Stimulated activated CD8-positive, alpha-beta memory T cell treated with anti-CD3 and anti-CD28 coated beads, Interleukin-4, amount 100 ng/mL, for 48 hours (primary cell): Measurements from ENCODE around the gene CWF19L1.
A peak's percentile ranks its signal among the peaks of the same experiment; 100 is the strongest.

Source experiments
- DNase-seq: peaks from one replicate; pipeline ENCODE4 v3.0.0-alpha.2; 2020

The CWF19L1 gene

DNA sequence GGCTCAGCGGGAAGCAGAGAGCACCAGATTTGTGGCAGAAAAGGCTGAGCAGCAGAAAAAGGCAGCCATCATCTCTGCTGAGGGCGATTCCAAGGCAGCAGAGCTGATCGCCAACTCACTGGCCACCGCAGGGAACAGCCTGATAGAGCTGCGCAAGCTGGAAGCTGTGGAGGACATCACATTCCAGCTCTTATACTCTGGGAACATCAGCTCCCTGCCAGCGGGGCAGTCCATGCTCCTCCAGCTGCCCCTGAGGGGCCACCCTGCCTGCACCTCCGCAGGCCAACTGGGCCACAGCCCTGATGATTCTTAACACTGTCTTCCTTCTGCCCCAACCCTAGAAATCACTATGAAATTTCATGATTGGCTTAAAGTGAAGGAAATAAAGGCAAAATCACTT lies 18.6 kb downstream of the CWF19L1 start:
- DNase-seq, result no peak

DNA sequence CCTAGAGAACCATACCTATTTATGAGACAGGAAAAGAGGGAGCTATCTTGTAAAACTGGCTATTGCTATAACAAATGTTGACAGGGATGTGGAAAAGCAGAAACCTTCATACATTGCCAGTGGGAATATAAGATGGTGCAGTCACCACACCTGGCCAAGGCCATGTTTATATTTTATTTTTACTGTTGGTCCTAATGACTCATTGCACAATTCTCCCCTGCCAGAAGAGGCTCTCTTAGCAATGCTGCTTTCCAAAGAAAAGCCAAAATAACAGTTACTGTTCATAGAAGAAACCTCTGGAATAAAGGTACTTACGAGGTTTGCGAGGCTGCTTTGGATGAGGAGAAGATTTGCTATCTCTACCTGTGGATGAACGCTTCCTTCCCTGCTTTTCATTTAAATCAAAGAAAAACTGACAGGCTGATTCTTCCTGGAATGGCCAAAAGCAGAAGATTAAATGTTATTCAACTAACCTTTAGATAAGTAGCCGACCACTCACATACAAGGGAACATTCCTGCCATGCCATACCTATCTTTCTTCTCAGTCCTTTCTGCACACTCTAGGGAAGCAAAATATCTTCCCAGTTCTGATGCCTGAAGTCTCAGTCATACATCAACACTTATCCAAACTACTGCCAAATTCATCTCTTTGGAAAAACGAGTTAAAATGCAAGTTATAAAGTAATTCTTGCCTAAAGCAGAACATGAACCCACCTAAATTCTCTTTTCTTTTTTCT lies 21.8 kb downstream of the CWF19L1 start:
- no peak for DNase-seq

DNA sequence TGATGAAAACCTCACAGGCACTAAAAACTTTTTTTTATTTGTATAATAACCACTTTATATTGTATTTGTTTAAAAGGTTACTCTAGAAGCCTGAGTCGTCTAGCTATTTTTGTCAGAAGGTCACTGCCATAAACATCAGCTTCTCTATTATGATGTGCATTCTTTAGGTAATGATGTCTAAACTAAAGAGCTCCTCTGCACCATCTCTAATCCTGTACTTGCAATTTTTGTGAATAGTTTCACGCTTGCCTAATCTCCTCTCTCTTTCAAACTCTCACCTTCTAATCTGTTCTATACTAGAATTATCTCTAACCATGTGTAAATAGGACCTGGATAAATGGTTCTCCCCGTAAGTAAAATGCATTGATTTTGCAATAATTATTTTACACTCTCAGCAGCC lies 27.6 kb downstream of the CWF19L1 start:
- DNase-seq, result no peak

DNA sequence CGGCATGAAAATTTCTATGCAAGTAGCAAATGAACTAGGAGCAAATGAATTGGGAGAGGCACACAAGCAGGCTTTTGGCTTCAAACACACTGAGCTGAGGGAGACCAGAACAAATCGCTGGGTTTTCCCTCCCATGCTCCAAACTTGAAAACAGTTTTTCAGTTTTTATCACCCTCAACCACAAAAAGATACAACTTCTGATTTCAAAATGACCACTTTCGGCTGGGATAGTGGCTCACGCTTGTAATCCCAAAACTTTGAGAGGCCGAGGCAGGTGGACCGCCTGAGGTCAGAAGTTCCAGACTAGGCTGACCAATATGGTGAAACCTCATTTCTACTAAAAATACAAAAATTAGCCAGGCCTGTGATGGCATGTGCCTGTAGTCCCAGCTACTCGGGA lies 29.0 kb downstream of the CWF19L1 start:
- DNase-seq, result no peak

DNA sequence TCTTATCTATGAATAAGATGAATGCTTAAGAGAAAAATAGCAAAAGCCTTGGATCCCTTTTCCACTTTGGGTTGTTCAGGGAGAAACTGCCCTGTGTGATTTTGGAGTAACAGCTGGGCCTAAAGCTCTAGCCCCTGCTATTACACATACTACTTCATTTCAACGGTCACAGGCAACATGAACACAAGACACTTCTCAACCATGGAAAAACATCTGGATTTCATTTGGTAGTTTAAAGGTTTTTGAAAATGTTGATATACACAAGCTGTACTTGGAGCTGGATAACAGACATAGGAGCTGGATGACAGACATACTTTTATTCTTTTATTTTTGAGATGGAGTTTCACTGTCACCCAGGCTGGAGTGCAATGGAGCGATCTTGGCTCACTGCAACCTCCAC lies 35.3 kb downstream of the CWF19L1 start:
- DNase-seq, result no peak

DNA sequence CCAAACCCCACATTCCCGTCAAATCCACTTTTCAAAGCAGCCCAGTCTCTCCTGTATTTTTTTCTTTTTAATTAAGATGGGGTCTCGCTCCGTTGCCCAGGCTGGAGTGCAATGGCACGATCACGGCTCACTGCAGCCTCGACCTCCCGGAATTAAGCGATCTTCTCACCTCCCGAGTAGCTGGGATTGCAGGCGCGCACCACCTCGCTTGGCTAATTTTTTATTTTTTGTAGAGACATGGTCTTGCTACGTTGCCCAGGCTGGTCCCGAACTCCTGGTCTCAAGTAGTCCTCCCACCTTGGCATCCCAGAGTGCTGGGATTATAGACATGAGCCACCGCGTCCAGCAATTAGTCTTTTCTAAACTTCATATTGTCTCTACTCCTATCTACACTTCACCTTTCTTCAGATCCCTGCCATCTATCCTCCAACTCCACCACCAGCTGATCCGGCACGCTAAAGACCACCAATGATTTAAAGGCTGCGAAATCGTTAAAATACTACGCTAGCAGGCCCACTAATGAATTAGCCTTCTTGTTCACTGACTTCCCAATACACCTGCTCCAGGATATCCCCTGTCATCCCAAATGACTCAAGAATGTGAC lies 37.5 kb downstream of the CWF19L1 start:
- no peak for DNase-seq

DNA sequence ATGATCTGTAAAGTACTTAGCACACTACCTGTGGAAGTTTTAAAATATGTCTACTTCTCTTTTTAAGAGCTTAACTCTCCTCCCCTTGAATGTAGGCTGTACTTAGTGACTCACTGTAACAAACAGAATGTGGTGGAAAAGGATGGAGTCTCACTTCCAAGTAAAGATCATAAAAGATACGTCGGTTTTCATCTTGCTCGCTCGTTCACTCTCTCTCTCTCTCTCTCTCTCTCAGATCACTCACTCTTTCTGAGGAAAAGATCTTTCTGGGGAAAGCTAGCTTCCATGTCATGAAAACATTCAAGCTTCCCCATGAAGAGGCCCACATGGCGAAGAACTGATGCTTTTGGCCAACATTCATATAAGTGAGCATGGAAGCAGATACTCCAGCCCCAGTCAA lies 43.6 kb downstream of the CWF19L1 start:
- no peak for DNase-seq

DNA sequence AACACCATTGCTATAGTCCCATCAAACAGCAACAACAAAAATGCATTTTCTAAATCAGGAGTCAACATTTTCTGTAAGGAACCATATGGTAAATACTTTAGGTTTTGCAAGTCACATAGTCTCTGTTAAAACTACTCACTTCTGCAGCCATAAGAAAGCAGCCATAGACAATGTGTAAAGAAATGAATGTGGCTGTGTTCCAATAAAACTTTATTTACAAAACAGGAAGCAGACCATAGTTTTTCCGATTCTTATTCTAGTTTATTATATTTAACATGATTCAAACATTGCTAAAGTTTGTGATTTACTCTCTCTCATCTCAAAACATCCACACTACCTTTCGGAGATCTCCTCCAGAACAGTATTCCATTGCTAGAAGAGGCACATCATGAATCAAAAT lies 44.9 kb downstream of the CWF19L1 start:
- no peak for DNase-seq

DNA sequence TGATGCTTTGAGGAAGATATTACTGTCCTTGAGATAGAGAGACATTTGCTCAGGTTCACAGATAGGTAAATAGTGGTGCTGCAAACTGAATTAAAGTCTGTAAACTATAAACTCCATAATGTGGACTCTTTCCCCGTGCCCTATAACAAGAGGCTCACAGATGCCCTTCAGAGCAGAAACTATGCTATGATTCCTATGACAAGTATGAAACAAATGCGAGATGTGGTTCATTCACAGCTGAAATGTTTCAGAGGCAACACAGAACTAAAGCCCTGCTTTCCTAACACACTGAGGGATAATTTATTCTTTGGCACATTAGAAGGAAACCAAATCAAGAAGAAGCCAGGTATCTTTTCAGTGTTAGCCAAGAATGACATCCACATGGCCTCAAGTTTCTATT lies 51.4 kb downstream of the CWF19L1 start:
- DNase-seq, result no peak

DNA sequence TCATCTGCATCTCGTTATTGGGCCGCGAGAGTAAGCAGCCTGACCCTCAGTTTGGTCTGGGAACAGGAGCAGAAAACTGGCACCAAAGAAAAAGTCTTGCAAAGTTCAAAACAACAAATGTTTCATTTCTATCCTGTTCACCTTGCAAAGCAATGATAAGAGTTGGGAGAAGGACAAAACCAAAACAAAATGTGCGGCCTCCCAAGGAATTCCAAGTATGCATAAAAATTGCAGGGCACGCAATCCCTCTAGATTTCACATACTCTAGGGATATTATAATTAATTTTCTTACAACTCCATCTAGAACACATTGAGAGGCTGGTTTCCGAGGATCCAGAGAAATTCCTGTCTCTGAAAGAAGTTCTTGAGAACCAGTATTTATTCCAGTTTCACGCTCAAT lies 58.1 kb downstream of the CWF19L1 start:
- DNase-seq, result no peak

DNA sequence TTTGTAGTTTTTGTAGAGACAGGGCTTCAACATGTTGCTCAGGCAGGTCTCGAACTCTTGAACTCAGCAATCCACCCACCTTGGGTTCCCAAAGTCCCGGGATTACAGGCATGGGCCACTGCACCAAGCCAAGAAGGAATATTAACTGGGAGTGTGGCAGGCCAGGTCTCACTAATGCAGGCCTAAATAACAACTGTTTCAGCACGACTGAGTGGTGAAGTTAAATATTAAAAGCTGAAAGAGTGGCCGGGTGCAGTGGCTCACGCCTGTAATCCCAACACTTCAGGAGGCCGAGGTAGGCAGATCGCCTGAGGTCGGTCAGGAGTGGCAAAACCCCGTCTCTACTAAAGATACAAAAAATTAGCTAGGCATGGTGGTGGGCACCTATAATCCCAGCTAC lies 59.2 kb downstream of the CWF19L1 start:
- no peak for DNase-seq

DNA sequence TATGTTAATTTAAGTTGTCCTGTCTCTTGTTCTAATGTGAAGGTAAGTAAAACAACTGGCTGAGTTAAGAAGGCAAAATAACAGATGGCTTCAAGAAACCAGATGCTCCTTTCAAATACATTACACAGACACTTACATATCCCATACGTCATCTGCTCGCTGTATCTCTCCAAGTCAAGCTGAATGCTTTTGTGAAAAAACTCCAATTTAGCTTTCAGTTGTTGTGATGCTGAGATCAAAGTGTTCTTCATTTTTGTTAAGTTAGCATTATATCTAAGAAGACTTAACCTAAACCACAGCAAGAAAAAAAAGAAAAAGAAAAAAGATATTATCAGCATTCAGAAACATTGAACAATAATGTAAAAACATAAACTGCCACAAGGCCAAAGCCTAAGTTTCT lies 63.1 kb downstream of the CWF19L1 start:
- DNase-seq, result no peak

DNA sequence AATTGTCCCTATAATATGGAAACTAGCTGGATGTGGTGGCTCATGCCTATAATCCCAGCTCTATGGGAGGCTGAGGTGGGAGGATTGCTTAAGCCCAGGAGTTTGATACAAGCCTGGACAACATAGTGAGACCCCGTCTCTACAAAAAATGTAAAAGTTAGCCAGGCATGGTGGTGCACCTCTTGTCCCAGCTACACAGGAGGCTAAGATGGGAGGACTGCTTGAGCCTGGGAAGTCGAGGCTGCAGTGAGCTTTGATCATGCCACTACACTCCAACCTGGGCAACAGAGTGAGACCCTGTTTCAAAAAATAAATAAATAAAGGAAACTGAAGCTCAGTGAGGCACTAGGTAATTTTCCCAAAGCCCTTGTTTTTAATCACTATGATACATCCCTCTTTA lies 65.9 kb downstream of the CWF19L1 start:
- no peak for DNase-seq

DNA sequence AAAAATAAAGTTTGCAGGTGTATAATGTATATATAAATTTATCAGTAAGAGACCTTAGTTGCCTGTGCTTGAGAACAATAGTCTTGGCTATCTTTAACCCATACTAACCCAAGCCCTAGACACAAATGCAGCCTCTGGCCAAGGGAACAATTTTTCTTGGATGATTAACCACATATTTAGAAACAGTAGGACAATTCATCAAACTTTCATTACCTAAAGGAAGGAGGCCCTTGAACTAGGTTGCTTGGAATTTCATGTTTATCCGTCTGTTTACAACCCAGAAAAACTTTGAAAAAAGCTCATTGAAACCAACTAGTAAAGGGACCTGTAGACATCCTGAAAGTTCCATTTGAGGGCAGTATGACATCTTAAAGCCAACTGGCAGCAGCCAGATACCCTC lies 72.7 kb downstream of the CWF19L1 start:
- DNase-seq, result no peak

DNA sequence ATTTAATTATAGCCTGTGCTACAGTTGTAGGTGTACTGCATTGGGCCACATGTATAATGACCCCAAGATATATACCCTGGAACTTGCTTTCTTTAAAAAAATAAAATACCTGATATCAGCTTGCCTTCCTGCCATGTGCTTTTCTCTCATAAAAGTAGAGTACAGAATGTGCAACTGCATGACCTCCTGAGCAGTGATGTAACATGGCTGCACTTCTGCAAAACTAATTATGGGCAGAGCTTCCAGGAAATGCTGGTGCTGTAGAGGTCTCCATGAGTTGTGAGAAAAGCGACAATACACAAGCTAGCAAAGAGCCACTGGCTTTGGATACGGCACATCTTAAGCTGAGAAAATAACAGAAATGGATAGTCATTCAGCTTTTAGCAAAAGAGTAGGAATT lies 75.1 kb downstream of the CWF19L1 start:
- no peak for DNase-seq

DNA sequence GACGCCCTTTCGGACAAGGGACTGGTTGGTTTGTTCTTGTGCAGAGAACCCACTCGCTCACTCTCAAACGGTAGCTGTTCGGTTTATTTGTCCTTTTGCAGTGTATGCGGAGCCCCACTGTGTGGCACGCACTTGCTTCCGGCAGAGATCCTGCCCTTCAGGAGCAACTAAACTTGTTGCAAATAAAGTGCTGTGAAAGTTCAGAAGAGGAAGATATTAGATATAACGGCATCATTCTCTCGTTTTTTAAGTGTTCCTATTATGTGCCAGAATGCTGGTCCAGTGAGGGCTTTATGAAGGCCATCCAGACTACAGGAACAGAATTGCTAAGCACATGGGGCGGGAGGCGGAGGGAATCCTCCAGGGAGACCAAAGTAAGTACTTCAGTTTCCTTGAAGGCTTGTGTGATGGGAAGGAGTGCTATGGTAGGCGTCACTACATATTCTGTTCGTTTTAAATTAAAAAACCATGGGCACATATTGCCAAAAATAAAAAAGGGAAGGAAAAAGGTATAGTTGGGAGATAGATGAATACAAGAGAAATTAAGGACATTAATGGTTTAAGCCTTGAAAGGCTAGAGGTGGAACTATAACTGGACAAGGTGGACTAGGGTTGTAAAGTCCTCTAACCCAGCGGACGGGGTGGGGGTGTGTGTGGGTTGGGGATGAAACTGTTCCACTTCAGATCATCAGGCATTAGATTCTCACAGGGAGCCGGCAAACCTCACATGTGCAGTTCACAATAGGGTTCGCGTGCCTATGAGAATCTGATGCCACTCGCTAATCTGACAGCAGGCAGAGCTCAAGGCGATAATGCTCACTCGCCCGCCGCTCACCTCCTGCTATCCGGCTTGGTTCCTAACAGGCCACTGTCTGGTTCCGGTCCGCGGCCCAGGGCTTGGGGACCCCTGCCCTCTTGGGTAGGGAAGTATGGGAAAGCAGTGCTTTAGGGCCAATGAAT lies 80.9 kb downstream of the CWF19L1 start:
- DNase-seq, result peak; percentile 45

DNA sequence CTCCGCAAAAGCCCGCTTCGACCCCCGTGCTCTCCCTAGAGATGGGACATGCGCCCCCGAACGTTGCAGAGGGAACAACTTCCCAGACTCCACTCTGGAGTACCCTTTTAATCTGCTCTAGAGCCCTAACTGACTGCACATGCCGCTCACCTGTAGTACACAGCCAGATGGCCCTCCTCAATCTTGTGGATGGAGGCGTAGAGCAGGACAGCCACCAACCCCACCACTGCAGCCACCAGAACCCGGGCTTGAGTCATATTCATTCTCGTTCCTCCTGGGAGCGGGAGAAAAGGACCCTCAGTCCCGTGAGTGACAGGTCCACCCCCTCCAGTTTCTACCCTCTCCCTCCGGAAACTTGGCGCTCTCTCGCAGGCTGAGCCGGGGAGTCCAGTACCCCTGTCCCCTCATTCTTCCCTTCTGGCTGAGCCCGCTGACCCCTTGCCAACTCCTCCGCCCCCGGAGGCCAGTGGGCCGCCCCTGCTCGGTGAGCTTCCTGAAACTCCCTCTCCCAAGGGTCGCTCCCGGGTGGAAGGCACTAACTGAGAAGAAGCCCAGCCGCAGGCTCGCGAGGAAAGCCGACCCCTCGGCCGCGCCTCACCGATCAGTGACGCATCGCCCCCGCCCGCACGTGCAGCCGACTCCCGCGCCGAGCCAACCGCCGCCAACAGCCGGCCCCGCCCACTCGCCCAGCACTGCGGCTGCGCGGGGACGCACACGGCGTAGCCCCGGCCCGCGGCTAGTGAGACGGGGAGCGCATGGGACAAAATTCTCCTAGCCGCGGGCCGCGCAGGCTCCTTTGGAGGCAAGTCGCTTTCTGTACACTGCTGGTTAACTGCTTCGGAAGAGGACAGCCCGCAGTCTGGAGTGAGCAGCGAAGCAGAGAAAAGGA lies 81.8 kb downstream of the CWF19L1 start, which contains the start of gene ERLIN1:
TSS of gene ERLIN1 (minus strand) at position 666 of the 889 bp plus-strand sequence. CDS start at position 263, 403 bp downstream.
- peak; percentile 95 for DNase-seq

DNA sequence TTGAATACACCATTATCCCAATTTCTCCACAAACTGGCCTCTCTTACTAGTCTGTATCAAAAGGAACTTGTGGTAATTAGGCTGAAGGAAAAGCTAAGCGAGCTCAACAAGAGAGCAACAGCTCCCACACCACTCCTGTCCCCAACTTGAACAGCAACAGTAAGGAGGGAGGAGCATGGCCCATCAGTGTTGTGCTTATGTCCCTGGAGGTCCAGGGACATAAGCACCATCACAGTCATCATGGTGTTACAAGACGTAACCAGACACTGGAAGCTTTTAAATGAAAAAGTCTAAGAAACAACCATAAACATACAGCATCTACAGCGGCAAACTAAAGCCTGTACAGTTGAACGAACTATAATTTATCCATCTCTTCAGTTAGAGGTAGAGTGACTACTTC lies 82.6 kb downstream of the CWF19L1 start:
- no peak for DNase-seq

DNA sequence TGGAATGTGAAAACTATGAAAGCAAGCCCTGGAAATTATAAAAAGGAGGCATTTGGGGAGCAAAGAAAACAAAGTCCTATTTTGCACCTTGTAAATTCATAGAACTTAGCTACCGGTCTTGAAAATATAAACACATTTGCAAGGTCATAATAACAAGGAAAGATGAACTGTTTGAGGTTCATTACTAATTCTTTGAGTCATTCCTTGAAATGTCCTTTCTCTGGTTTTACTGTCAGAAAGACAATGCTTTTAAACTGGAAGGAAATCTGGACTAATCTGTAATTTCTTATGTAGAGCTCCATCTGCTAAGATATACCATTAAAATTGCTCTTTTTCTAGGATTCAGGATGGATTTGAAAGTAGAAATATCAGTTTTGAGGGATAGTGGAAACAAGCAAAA lies 83.0 kb downstream of the CWF19L1 start:
- DNase-seq, result no peak

DNA sequence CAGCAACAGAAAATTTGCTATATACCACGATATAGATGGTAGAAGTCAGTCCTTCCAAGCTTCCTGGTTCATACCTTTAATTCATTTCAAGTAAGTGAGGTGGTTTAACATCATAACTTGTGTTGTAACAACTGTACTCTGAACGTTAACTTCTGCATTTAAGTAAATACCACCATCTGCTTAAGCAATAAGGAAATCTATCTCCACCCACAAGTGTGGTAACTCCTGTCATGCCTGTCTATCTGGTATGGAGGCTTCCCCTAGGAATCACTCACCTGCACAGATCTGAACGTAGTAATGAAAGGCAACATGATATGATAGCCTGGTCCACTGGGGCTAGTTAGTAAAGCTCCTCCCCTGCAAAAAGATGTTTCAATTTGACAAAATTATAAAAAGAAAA lies 84.0 kb downstream of the CWF19L1 start:
- DNase-seq, result no peak

DNA sequence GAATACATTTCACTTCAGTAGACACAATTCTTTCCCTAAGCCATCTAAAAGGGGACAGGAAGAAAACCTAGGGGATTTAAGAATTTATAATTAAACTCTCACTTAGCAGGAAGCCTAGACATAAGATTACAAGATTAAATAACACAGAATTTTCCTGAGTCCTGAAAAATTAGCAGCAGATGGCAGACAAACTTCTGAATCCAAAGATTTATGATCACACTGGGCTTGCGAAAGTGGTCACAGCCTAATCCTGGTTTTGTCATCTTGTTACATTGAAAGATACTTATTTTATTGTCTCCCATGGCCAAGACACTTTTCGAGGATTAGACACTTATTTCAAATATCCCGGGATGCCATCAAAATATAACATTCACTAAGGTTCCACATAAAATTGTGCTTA lies 84.5 kb downstream of the CWF19L1 start:
- no peak for DNase-seq
